ENCODE data around the gene XYLT1. TPM values are rescaled to one million over a fixed set of nuclear protein-coding genes. Genes with fewer than 3 reads are reported as not detected.

Gene XYLT1
- total RNA-seq, 1 experiment from 2014 or later, result 14.5 TPM

- Histone ChIP-seq H3K4me2 (ENCODE audit: insufficient read depth, insufficient read length, low read length) (no peak overlapping the region), H2BK12ac (ENCODE audit: insufficient read length, low read depth, low read length) (no peak overlapping the region)
These were observed 51.5 kb downstream of the XYLT1 start for GRCh38 chr16:17419266-17419665.

More at GRCh38 chr16:17419266-17419665, 51.5 kb downstream of the XYLT1 start:
- peaks cover 3% of the 10 kb centered on the region in 2 experiments; a peak in 2 of 5 replicates for H3K9me3 Mint-ChIP-seq
- Histone ChIP-seq H3K14ac (ENCODE audit: insufficient read depth, low read length) (no peak overlapping the region), H2AFZ (ENCODE audit: low read length) (no peak overlapping the region), H3K27ac (ENCODE audit: insufficient read length, low read depth, low read length) (no peak overlapping the region), H3K18ac (ENCODE audit: insufficient read length, low read depth, low read length) (no peak overlapping the region), H3K4me1 (ENCODE audit: insufficient read depth, low read length) (peaks cover 3% of the 10 kb centered on the region; the same call in 1 of the 2 replicates), H4K5ac (ENCODE audit: insufficient read length, low read depth, low read length) (no peak overlapping the region), H2AK5ac (ENCODE audit: insufficient read length, low read length) (no peak overlapping the region), H3K9me3 (ENCODE audit: control insufficient read depth, low read depth, low read length) (no peaks in the 10 kb centered on the region), H2BK5ac (ENCODE audit: insufficient read length, low read length) (no peak overlapping the region), H3K79me1 (ENCODE audit: insufficient read depth, low read depth, low read length, poor library complexity, severe bottlenecking) (no peaks in the 10 kb centered on the region), H3K9ac (ENCODE audit: extremely low read depth, insufficient read length, low read length) (no peak overlapping the region), H2BK120ac (ENCODE audit: low read depth, low read length, poor library complexity, severe bottlenecking) (no peak overlapping the region), H3K79me2 (ENCODE audit: insufficient read depth, low read length) (no peaks in the 10 kb centered on the region), H2BK20ac (ENCODE audit: low read depth, low read length, poor library complexity, severe bottlenecking) (no peak overlapping the region), H4K91ac (ENCODE audit: insufficient read length, low read depth, low read length) (no peak overlapping the region), H3K23me2 (ENCODE audit: insufficient read length, low read depth, low read length, poor library complexity, severe bottlenecking) (no peaks in the 10 kb centered on the region), H3K56ac (ENCODE audit: insufficient read length, low read depth, low read length) (no peak overlapping the region), H2BK15ac (ENCODE audit: low read depth, low read length) (no peak overlapping the region), H3T11ph (ENCODE audit: low read length) (no peak overlapping the region), H3K4ac (ENCODE audit: low read depth, low read length) (no peak overlapping the region), H4K20me1 (ENCODE audit: control insufficient read depth, insufficient read depth, insufficient read length) (no peaks in the 10 kb centered on the region), H3K27me3 (ENCODE audit: insufficient read depth, low read length) (no peaks in the 10 kb centered on the region), H3K23ac (ENCODE audit: insufficient read length, low read depth, low read length) (no peak overlapping the region), H4K8ac (replicated peaks; ENCODE audit: insufficient read length, low read depth, low read length) (no peak overlapping the region)
- DNase-seq, result no peak
- H3K36me3 Mint-ChIP-seq (ENCODE audit: insufficient read depth in 1 of 3, low read depth in 3 of 3), result peaks cover 5 to 13% (median 6%) of the 10 kb centered on the region in 3 experiments; a peak in 5 of 7 replicates
- no peak overlapping the region for H3K4me3 Mint-ChIP-seq
- peaks cover 49 to 56% of the 10 kb centered on the region in 2 experiments for H3K4me1 Mint-ChIP-seq
- H3K27ac Mint-ChIP-seq, result no peak overlapping the region
- no peak for TF ChIP-seq CTCF (conservative IDR thresholded peaks at IDR 0.05)
- no peaks in the 10 kb centered on the region; the same call in 1 of the 2 replicates for H3K27me3 Mint-ChIP-seq (ENCODE audit: low read depth)
- no CpG with 5 or more reads among the region's 4 CpGs for WGBS (ENCODE audit: extremely low coverage, insufficient read length, low lambda C conversion rate)

All from H9 (cell line).